H9 (cell line): ENCODE results near the gene AKNAD1. TPM values are rescaled to one million over a fixed set of nuclear protein-coding genes. Genes with fewer than 3 reads are reported as not detected.

Source experiments
- DNase-seq: peaks from one replicate; pipeline ENCODE4 v3.0.0-alpha.2; 2017
- H2AFZ ChIP-seq: one replicate; pipeline ENCODE4 v1.6.1; 2013; ENCODE audit warnings: mild to moderate bottlenecking, low read length, control low read depth, moderate library complexity
- H2AK5ac ChIP-seq: 2 replicates; pipeline ENCODE4 v1.6.1; 2013; ENCODE audit warnings: low read length, control low read depth, mixed read lengths; ENCODE audit not compliant: insufficient read length
- H2BK120ac ChIP-seq: one replicate; pipeline ENCODE4 v1.6.1; 2013; ENCODE audit warnings: low read depth, mild to moderate bottlenecking, low read length, control low read depth, inconsistent platforms; ENCODE audit not compliant: poor library complexity, severe bottlenecking
- H2BK12ac ChIP-seq: 2 replicates; pipeline ENCODE4 v1.6.1; 2013; ENCODE audit warnings: low read length, control low read depth, mixed read lengths, low read depth; ENCODE audit not compliant: insufficient read length
- H2BK15ac ChIP-seq: 2 replicates; pipeline ENCODE4 v1.6.1; 2013; ENCODE audit warnings: low read depth, low read length, control low read depth
- H2BK20ac ChIP-seq: one replicate; pipeline ENCODE4 v1.6.1; 2013; ENCODE audit warnings: low read depth, mild to moderate bottlenecking, low read length, control low read depth, inconsistent platforms; ENCODE audit not compliant: poor library complexity, severe bottlenecking
- H2BK5ac ChIP-seq: 2 replicates; pipeline ENCODE4 v1.6.1; 2013; ENCODE audit warnings: low read length, control low read depth, mixed read lengths; ENCODE audit not compliant: insufficient read length
- H3K14ac ChIP-seq: 2 replicates; pipeline ENCODE4 v1.6.1; 2013; ENCODE audit warnings: low read length, control low read depth; ENCODE audit not compliant: insufficient read depth
- H3K18ac ChIP-seq: 2 replicates; pipeline ENCODE4 v1.6.1; 2013; ENCODE audit warnings: low read depth, mild to moderate bottlenecking, mixed read lengths, low read length, control low read depth; ENCODE audit not compliant: insufficient read length
- H3K23ac ChIP-seq: 2 replicates; pipeline ENCODE4 v1.6.1; 2013; ENCODE audit warnings: low read length, control low read depth, mixed read lengths, low read depth; ENCODE audit not compliant: insufficient read length
- H3K23me2 ChIP-seq: 2 replicates; pipeline ENCODE4 v1.6.1; 2013; ENCODE audit warnings: low read depth, mild to moderate bottlenecking, mixed read lengths, low read length, control low read depth; ENCODE audit not compliant: insufficient read length, poor library complexity, severe bottlenecking
- H3K27ac ChIP-seq: 2 replicates; pipeline ENCODE4 v1.5.1; 2013; ENCODE audit warnings: low read length, control low read depth, mixed read lengths, low read depth; ENCODE audit not compliant: insufficient read length
- H3K27me3 ChIP-seq: 2 replicates; pipeline ENCODE4 v1.6.1; 2013; ENCODE audit warnings: low read length, control low read depth, inconsistent platforms; ENCODE audit not compliant: insufficient read depth
- H3K4ac ChIP-seq: 2 replicates; pipeline ENCODE4 v1.6.1; 2013; ENCODE audit warnings: low read depth, mild to moderate bottlenecking, control low read depth, inconsistent platforms, low read length, moderate library complexity
- H3K4me1 ChIP-seq: 2 replicates; pipeline ENCODE4 v1.6.1; 2013; ENCODE audit warnings: low read length, control low read depth, inconsistent platforms; ENCODE audit not compliant: insufficient read depth
- H3K4me2 ChIP-seq: 2 replicates; pipeline ENCODE4 v1.6.1; 2013; ENCODE audit warnings: low read length, control low read depth, mixed read lengths; ENCODE audit not compliant: insufficient read length, insufficient read depth
- H3K56ac ChIP-seq: 2 replicates; pipeline ENCODE4 v1.6.1; 2013; ENCODE audit warnings: low read depth, mild to moderate bottlenecking, mixed read lengths, low read length, control low read depth; ENCODE audit not compliant: insufficient read length
- H3K79me1 ChIP-seq: 2 replicates; pipeline ENCODE4 v1.6.1; 2013; ENCODE audit warnings: low read depth, mild to moderate bottlenecking, moderate library complexity, low read length, control low read depth, inconsistent platforms; ENCODE audit not compliant: insufficient read depth, poor library complexity, severe bottlenecking
- H3K79me2 ChIP-seq: 2 replicates; pipeline ENCODE4 v1.6.1; 2013; ENCODE audit warnings: low read length, control low read depth, inconsistent platforms; ENCODE audit not compliant: insufficient read depth
- H3K9ac ChIP-seq: 2 replicates; pipeline ENCODE4 v1.6.1; 2013; ENCODE audit warnings: low read length, control low read depth, mixed read lengths; ENCODE audit not compliant: insufficient read length; ENCODE audit errors: extremely low read depth
- H3K9me3 ChIP-seq: one replicate; pipeline ENCODE4 v1.6.1; 2013; ENCODE audit warnings: low read depth, low read length, inconsistent platforms; ENCODE audit not compliant: control insufficient read depth
- H3T11ph ChIP-seq: one replicate; pipeline ENCODE4 v1.6.1; 2013; ENCODE audit warnings: mild to moderate bottlenecking, low read length, control low read depth, inconsistent platforms
- H4K20me1 ChIP-seq: one replicate; pipeline ENCODE4 v1.6.1; 2013; ENCODE audit not compliant: control insufficient read depth, insufficient read length, insufficient read depth
- H4K5ac ChIP-seq: 2 replicates; pipeline ENCODE4 v1.6.1; 2013; ENCODE audit warnings: low read depth, mild to moderate bottlenecking, mixed read lengths, low read length, control low read depth; ENCODE audit not compliant: insufficient read length
- H4K8ac ChIP-seq: replicated peaks from 2 replicates; pipeline ENCODE4 v1.6.1; 2013; ENCODE audit warnings: low read length, control low read depth, mixed read lengths, low read depth; ENCODE audit not compliant: insufficient read length
- H4K91ac ChIP-seq: 2 replicates; pipeline ENCODE4 v1.6.1; 2013; ENCODE audit warnings: low read depth, mild to moderate bottlenecking, moderate library complexity, mixed read lengths, low read length, control low read depth; ENCODE audit not compliant: insufficient read length
- H3K27ac Mint-ChIP-seq, 3 experiments: 2 replicates in 2 of 3; 3 replicates in 1 of 3; pipeline ENCODE4 v1.8.0; 2020 to 2021; ENCODE audit warnings: mixed read lengths in 3 of 3, mild to moderate bottlenecking in 1 of 3, moderate library complexity in 1 of 3
- H3K27me3 Mint-ChIP-seq: 2 replicates; pipeline ENCODE4 v1.8.0; 2021; ENCODE audit warnings: low read depth, mild to moderate bottlenecking, moderate library complexity, mixed read lengths
- H3K36me3 Mint-ChIP-seq, 3 experiments: 2 replicates in 2 of 3; 3 replicates in 1 of 3; pipeline ENCODE4 v1.8.0; 2020 to 2021; ENCODE audit warnings: low read depth in 3 of 3, mixed read lengths in 3 of 3; ENCODE audit not compliant: insufficient read depth in 1 of 3
- H3K4me1 Mint-ChIP-seq, 2 experiments: 2 replicates each; pipeline ENCODE4 v1.8.0; 2020; ENCODE audit warnings: mixed read lengths in 2 of 2
- H3K4me3 Mint-ChIP-seq, 2 experiments: 2 replicates in 1 of 2; 3 replicates in 1 of 2; pipeline ENCODE4 v1.8.0; 2020 to 2021; ENCODE audit warnings: mild to moderate bottlenecking in 2 of 2, mixed read lengths in 2 of 2, moderate library complexity in 1 of 2
- H3K9me3 Mint-ChIP-seq, 2 experiments: 2 replicates in 1 of 2; 3 replicates in 1 of 2; pipeline ENCODE4 v1.8.0; 2020; ENCODE audit warnings: mild to moderate bottlenecking in 2 of 2, mixed read lengths in 2 of 2, moderate library complexity in 1 of 2
- CTCF ChIP-seq: fragments of 200-600 bp; sonication (generic); conservative IDR thresholded peaks from 3 replicates; pipeline ENCODE4 v1.8.0; 2021; ENCODE audit warnings: antibody characterized with exemption, mild to moderate bottlenecking
- WGBS: extraction: QIAGEN DNeasy Blood & Tissue Kit; methylation state at CpG from one replicate; pipeline ENCODE4 v1.1.7; 2013; ENCODE audit warnings: missing lambda C conversion rate, low lambda C conversion rate, mixed read lengths; ENCODE audit not compliant: insufficient read length; ENCODE audit errors: extremely low coverage; 5-methylcytosine and 5-hydroxymethylcytosine counted together
- total RNA-seq: library from RNA; stranded (reverse); gene quantifications from 2 replicates; pipeline ENCODE4 v1.2.1, GENCODE V29; 2021

The AKNAD1 gene
- total RNA-seq, 1 experiment from 2014 or later: not detected

GRCh38 chr1:108850929-108851328 is 6.0 kb downstream of the AKNAD1 start:
- H2BK120ac ChIP-seq: no peak overlapping the region
- H2BK20ac ChIP-seq: no peak overlapping the region
- H3K79me1 ChIP-seq: no peaks in the 10 kb centered on the region
- H4K91ac ChIP-seq: no peak overlapping the region
- no peaks in the 10 kb centered on the region; a peak in 1 of 7 replicates for H3K36me3 Mint-ChIP-seq
- H3K79me2 ChIP-seq: no peaks in the 10 kb centered on the region
- no peak overlapping the region for H4K5ac ChIP-seq
- no peak overlapping the region for H2AK5ac ChIP-seq
- no peaks in the 10 kb centered on the region for H3K9me3 Mint-ChIP-seq
- WGBS: no CpG with 5 or more reads among the region's 7 CpGs
- H3T11ph ChIP-seq: no peak overlapping the region
- no peak overlapping the region for H3K4me3 Mint-ChIP-seq
- no peak overlapping the region for H4K8ac ChIP-seq
- no peak overlapping the region for H3K9ac ChIP-seq
- H3K4me1 Mint-ChIP-seq: peaks cover 8 to 11% of the 10 kb centered on the region in 2 experiments
- H2BK12ac ChIP-seq: no peak overlapping the region
- no peaks in the 10 kb centered on the region for H3K4me1 ChIP-seq
- no peaks in the 10 kb centered on the region for H3K27me3 ChIP-seq
- H3K18ac ChIP-seq: no peak overlapping the region
- TF ChIP-seq CTCF: no peak
- no peak overlapping the region for H3K27ac Mint-ChIP-seq
- H2AFZ ChIP-seq: no peak overlapping the region
- no peak overlapping the region for H3K23ac ChIP-seq
- no peak overlapping the region for H3K4me2 ChIP-seq
- no peaks in the 10 kb centered on the region; the same call in 1 of the 2 replicates for H3K27me3 Mint-ChIP-seq
- H3K9me3 ChIP-seq: no peaks in the 10 kb centered on the region
- H3K14ac ChIP-seq: no peak overlapping the region
- no peak overlapping the region for H3K27ac ChIP-seq
- DNase-seq: no peak
- H2BK15ac ChIP-seq: no peak overlapping the region
- no peak overlapping the region for H3K56ac ChIP-seq
- H4K20me1 ChIP-seq: no peaks in the 10 kb centered on the region
- H3K23me2 ChIP-seq: no peaks in the 10 kb centered on the region
- no peak overlapping the region for H2BK5ac ChIP-seq
- H3K4ac ChIP-seq: no peak overlapping the region
